DMS114 treated with DMSO at 0.1 percent for 48 hours (cell line): ENCODE data around the gene GRM8.
"Not testable (repeated sequence)": the region's sequence is repeated elsewhere in the genome, so short reads cannot be mapped to it uniquely, and the experiment has no call there.

Experiments used
- DNase-seq: peaks from one replicate; lab custom pipeline; 2025; ENCODE audit not compliant: unreplicated experiment; lab: John Stamatoyannopoulos, UW

GRM8 gene

DNA sequence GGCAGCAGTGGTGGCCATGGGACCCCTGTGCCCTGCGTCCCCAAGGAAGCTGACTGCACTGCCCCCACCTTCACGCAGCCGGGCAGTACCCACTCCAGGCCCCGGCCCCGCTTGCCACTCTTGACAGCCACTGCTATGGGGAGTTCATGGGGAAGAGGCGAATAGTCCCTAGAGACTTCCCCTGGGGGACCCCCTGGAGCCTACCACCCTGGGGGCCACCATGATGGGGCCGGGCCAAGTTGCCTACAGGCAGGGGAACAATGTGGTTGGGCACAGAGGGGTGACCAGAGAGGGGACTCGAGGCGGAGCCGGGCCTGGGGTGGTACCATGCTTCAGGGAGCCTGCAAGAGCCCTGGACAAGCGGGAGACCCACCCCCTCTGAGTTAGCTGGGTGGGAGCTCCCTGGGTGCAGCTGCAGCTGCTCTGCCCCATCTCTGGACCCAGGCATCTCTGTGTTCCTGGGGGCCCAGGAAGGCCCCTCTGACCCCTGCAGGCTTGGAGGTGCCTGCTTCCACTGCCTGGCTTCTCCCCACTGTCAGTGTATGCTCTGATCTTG, 567.6 kb downstream of the GRM8 start:
- no peak for DNase-seq

DNA sequence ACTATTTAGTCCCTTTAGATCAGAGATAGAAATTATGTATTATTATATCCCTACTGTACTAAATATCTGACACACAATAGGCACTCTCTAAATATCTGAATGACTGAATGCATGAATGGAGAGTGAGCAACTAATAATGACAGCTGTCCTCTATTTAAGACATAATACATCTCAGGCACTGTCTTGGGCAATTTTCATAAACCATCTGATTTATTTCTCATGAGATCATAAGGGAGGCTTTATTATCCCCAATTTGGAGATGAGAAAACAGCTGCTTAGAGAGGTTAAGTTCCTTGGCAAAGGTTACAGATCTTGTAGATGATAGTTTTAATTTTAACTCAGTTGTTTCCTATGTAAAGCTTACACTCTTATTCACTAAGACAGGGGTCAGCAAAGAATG, 570.6 kb downstream of the GRM8 start:
- DNase-seq: no peak

DNA sequence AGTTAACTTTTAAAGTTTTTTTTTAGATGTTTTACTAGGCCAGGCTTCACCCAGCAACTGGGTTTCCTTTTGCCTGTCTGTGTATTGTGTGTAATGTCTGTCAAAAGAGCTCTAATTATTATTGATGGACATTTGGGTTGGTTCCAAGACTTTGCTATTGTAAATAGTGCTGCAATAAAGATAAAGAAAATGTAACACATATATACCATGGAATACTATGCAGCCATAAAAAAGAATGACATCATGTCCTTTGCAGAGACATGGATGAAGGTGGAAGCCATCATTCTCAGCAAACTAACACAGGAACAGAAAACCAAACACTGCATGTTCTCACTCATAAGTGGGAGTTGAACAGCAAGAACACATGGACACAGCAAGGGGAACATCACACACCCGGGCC, 584.0 kb downstream of the GRM8 start:
- DNase-seq: not testable (repeated sequence)

DNA sequence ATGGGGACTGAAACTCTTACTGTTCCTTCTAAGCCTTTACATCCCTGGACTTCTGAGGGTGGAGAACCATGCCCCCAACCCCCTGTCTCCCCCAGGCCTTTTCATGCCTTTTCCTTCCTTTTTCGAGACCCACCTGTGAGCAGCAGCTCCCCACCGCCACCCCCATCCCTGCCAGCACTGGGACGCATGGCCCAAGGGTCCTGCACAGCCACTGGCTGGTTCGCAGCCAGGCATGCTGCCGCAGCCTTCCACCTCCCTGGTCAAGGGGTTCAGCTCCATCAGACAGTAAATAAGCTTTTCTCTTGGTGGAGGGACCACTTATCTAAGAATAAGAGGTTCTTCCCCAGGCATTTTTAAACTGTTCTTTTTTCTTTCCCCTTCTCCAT, 584.4 kb downstream of the GRM8 start:
- DNase-seq: no peak

DNA sequence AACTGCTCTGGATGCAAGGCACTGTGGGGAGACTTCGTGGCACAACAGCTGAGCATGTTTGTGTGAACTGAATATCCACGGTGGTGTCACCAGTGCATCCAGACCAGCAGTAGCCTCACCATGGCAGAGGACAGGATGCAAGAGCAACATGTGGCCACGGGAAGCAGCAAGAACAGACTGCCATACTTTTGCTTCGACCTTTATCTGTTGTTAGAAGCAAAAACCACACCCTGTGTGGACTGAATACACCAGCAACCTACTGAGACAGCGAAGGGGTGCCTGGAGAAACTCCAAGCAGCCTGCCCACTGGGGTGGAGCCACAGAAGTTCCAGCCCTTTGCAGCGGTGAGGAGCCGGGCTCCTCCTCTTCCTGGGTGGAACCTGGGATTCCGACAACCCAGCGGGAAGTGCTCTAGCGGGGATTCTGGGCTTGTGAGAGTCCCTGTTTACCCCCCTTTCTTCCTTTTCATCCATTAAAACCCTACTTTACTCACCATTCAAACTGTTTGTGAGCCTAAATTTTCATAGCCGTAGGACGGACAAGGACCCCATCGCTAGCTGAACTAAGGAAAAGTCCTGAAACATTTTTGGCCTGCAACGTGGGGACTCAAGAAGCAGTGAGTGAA, 584.9 kb downstream of the GRM8 start:
- no peak for DNase-seq

DNA sequence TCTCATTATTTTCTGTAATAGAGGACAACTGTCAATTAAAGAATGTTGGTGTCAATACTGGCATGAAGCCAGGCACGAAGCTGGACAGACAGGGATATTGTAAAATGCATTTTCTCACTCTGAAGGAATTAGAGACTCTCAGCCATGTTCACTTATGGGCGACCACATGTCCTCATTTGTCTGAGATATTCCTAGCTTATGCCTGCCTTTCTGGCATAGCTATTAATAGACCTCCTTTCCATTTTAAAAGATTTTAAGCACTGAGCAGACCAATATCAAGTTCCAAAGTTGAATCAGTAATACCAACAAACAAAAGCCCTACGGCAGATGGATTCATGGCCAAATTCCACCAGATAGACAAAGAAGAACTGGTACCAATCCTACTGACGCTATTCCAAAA, 589.9 kb downstream of the GRM8 start:
- DNase-seq: no peak

GRCh38 chr7:126659124-126659523, 593.6 kb downstream of the GRM8 start:
- no peak for DNase-seq

GRCh38 chr7:126658684-126659083, 594.1 kb downstream of the GRM8 start:
- DNase-seq: no peak

DNA sequence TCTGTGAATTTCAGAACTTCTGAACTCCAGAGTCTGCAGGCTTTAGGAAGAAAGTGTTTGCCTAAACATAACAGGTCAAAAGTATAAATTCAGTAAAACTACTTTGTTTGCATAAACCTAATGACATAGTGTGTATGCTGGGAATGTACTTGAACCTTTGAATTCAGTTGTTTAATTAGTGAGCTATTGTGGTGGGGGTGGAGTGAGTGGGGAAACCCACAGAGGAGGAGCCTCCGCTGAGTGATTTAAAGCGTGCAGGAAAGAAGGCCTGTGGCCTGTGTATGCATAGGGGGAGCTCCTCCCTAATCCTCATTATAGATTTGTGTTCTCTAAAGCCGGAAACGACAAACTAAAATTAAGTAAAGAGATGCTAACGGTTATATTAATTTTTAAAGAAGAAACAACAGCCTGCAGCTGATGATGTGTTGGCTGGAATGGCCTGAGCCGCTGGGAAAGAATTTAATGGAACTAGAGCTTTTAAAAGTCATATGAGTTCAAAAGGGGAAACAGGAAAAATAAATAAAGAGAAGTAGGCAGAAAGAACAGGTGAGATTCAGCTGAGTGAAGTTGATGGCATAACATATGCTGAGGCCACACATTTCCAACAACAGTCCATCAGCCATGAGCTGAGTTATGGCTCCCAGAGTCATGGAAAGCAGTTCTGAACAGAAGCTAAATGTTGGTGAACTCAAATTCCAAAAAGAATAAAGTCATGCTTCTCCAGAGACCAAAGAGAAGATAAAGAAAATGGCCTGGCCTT, 595.0 kb downstream of the GRM8 start:
- DNase-seq: no peak

DNA sequence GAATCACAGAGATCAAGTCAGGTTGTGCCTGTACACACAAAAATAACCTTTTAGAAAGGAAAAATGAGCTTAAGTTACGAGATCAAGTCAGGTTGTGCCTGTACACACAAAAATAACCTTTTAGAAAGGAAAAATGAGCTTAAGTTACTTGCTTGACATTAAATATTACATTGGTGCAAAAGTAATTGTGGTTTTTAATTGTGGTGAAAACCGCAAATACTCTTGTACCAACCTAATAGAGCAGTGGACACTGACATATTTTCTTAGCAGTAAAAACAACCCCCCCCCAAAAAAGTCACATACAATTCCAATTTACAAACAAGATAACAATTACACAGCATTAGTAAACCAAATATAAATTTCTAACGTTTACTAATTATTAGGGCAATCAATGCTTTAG, 595.6 kb downstream of the GRM8 start:
- no peak for DNase-seq

GRCh38 chr7:126656165-126656564, 596.6 kb downstream of the GRM8 start:
- DNase-seq: no peak

DNA sequence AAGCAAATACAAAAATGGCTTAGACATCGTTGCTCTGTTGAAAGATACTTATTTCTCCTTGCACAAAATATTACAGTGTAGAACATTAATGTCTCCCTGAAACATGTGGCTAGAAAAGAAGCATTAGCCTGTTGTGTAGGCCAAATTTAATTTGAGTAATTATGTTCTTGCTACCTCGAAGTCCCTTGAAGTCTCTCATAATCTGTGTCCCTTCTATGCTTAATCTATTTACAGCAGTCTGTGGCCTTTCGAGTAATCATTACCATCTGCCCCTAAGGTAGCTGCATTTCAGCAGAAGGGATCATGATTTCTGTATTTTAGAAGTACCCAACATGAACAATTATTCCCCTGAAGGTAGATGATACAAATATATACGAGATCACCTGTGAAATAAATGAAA, 615.2 kb downstream of the GRM8 start:
- no peak for DNase-seq

DNA sequence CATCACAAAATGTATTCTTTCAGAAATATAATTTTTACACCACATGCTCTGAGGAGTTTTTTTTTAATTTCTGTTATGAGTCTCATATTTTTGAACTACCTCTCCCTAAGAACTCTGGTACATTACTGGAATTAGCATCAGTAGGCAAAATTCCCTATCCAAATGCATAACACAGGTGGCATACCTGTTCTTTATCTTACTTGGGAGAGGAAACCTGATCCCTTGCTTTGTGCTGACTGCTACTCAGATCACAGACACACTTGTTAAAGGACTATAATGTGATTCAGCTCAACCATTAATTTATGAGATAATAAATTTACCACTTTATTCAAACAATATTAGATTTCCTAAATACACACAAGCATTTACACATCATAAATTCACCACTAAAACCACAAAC, 617.2 kb downstream of the GRM8 start:
- DNase-seq: no peak

DNA sequence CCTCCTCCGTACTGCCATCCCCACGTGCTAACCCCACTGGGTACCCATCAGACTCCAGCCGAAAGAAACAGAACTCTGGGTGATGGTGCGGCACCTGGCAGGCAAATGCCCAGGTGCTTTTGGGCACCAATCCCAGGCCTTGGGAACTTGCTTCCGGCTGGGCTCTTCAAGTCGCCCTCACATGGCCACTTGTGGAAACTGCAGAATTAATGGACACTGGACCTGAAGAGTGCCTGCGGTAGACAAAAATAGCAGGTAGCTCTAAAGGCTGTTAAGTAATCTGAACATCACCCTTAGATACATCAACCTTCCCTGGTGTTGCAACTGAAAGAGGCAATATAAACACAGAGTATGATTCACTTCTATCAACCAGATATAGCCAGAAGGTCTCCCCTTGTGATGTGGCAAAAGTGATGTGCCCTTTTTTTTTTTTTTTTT, 644.4 kb downstream of the GRM8 start:
- DNase-seq: no peak

DNA sequence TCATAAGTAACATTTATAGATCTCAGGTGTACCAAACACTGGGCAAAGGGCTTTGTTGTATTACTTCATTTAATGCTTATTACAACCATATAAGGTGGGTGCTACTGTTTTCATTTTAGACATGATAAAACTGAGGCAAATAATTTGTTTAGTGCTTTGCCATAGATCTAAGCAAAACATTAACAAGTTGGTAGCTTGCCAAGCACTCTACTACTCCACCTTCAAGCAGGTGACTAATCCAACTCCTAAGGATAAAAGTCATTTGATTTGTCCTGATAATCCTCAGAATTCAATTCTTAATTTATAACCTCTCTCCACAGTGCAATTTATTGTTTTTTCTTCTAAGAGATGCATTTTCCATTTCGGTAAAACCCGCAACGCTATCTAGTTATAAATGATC, 646.4 kb downstream of the GRM8 start:
- DNase-seq: no peak

DNA sequence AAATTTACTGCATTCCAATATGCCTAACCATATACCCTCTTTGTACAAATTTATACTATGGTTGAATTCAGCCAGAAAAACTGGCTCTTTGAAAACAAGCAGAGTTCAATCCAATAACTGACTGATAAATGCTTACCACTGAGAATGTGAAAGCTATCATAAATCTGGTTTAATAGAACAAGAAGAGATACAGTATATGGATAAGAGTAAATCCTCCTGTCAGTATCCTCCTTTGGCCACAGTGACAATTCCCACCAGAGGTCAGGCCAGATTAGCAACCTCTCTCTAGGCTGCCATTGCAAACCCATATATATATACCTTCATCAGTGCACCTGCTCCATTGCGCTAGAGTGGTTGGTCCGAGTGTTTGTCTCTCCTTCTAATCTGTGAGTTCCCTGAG, 647.2 kb downstream of the GRM8 start:
- DNase-seq: no peak

GRCh38 chr7:126605056-126605455, 647.7 kb downstream of the GRM8 start:
- no peak for DNase-seq

DNA sequence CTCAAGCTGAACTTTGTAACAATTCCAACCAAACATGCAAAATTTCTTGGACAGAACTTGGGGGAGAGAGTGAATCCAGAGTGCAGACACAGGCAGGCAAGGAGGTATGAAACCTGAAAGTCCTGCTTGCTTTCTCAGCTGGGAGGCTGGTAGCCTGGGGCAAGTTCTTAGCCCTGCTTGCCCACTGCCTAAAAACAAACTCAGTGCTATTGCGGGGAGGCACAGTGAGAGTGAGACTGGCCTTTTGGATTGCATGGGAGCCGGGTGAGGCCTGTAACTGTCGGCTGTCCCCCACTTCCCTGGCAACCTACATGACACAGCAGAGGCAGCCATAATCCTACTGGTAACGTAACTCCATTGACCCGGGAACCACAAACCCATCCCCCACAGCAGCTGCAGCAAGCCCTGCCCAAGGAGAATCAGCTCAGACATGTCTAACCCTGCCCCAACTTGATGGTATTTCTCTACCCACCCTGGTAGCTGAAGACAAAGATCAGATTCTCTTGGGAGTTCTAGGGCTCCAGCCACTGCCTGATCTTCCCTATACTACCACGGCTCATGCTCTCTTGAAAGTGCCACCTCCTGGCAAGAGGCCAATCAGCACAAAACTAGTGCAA, 663.6 kb downstream of the GRM8 start:
- DNase-seq: no peak

GRCh38 chr7:126578338-126578737, 674.4 kb downstream of the GRM8 start:
- no peak for DNase-seq

- DNase-seq: no peak
Measured at GRCh38 chr7:126574276-126575250, 678.2 kb downstream of the GRM8 start.

- no peak for DNase-seq
Measured at GRCh38 chr7:126570845-126571244, 681.9 kb downstream of the GRM8 start.
